ENCODE data around the gene CACNB2.

- TF ChIP-seq CTCF (IDR thresholded peaks at IDR 0.05) (no peak), POLR2A (IDR thresholded peaks at IDR 0.05) (no peak), POLR2AphosphoS5 (IDR thresholded peaks at IDR 0.05) (no peak)
Observed at GRCh38 chr10:18159557-18159956, 19.3 kb downstream of the CACNB2 start.

Measured in prostate gland (tissue), 2 donors.